Measurements from ENCODE around the gene ST3GAL4. TPM values are rescaled to one million over a fixed set of nuclear protein-coding genes. Genes with fewer than 3 reads are reported as not detected.

Gene ST3GAL4
- total RNA-seq, 4 donors from 2014 or later = 3.4 to 12.4 (median 9.6) TPM

DNA sequence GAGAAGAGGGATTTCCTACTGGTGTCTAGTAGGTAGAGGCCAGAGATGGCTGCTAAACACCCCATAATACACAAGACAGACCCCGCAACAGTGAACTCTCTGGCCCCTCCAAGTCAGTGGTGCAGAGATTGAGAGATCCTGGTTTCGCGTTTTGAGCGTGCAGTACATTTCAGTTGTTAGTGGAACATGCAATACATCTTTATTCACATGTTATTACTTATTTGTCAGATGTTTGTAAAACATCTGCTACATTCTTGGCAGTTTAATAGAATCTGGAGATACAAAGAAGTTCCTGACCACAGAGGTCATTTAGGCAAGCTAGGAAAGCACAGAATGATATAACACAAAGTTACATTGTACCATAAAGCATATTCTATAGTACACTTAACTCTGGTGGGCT is 41.5 kb downstream of the ST3GAL4 start:
- Histone ChIP-seq H3K27ac (no peak overlapping the region), H3K4me1 (peaks cover 4 to 5% of the 10 kb centered on the region in 2 donors), H3K4me3 (no peak overlapping the region), H3K36me3 (no peaks in the 10 kb centered on the region), H3K9me3 (no peaks in the 10 kb centered on the region), H3K27me3 (no peaks in the 10 kb centered on the region)
- ATAC-seq (no peak), DNase-seq (no peak)
- intact Hi-C loops (cut with DNase I; ENCODE audit: low total_unique reads) (no loop called here), in situ Hi-C loops (cut with MboI; ENCODE audit: low sequenced_read_pairs in 4 of 4) (no loop called here)
- TF ChIP-seq, protein P1, sequence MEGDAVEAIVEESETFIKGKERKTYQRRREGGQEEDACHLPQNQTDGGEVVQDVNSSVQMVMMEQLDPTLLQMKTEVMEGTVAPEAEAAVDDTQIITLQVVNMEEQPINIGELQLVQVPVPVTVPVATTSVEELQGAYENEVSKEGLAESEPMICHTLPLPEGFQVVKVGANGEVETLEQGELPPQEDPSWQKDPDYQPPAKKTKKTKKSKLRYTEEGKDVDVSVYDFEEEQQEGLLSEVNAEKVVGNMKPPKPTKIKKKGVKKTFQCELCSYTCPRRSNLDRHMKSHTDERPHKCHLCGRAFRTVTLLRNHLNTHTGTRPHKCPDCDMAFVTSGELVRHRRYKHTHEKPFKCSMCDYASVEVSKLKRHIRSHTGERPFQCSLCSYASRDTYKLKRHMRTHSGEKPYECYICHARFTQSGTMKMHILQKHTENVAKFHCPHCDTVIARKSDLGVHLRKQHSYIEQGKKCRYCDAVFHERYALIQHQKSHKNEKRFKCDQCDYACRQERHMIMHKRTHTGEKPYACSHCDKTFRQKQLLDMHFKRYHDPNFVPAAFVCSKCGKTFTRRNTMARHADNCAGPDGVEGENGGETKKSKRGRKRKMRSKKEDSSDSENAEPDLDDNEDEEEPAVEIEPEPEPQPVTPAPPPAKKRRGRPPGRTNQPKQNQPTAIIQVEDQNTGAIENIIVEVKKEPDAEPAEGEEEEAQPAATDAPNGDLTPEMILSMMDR (IDR thresholded peaks at IDR 0.05 in 4 of 5, conservative IDR thresholded peaks at IDR 0.05 in 1 of 5) = no peak
- TF ChIP-seq POLR2A (IDR thresholded peaks at IDR 0.05) = no peak

DNA sequence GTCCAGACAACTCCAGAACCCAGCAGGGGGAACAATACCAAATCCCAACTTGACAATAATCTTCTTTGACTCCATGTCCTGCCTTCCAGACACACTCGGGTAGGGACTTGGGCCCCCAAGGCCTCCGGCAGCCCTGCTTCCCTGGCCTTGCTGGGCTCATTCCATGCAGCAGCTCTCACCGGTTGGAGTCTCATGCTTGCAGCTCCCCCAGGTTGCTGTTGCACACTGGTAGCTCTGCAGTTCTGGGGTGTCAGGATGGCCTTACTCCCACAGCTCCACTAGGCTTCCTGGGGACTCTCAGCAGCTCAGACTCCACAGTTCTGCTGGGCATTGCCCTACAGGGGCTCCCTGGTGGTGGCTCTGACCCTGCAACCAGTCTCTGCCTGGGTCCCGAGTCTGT is 42.8 kb downstream of the ST3GAL4 start:
- ATAC-seq = no peak
- DNase-seq = no peak
- Histone ChIP-seq H3K4me3 (no peak overlapping the region), H3K36me3 (no peaks in the 10 kb centered on the region), H3K27ac (no peak overlapping the region), H3K9me3 (no peaks in the 10 kb centered on the region), H3K4me1 (no peaks in the 10 kb centered on the region), H3K27me3 (no peaks in the 10 kb centered on the region)
- TF ChIP-seq POLR2A (IDR thresholded peaks at IDR 0.05) = no peak
- TF ChIP-seq, protein P1 (IDR thresholded peaks at IDR 0.05 in 4 of 5, conservative IDR thresholded peaks at IDR 0.05 in 1 of 5) = no peak
- in situ Hi-C loops (cut with MboI; ENCODE audit: low sequenced_read_pairs in 4 of 4) (no loop called here), intact Hi-C loops (cut with DNase I; ENCODE audit: low total_unique reads) (no loop called here)

DNA sequence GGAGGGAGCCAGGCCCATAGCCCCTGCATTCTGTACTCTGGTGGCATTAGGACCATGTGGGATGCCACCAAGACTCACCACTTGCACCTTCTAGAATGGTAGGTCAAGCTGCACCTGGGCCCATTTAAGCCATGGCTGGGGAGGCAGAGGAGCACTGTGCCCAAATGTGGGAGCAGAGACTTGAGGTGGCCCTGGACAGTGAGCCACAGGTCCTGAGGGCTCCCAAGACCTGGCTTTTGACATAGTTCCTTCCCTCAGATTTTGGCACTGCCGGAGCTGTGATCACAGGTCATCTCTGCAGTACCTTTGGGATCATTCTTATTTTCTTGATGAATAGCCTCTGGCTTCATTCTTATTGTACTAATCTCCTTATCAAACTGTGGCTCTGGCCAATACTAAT is 43.2 kb downstream of the ST3GAL4 start:
- intact Hi-C loops (cut with DNase I; ENCODE audit: low total_unique reads) = no loop called here
- no peak overlapping the region for H3K27ac ChIP-seq
- no peaks in the 10 kb centered on the region for H3K9me3 ChIP-seq
- DNase-seq (no peak), ATAC-seq (no peak)
- H3K27me3 ChIP-seq = no peaks in the 10 kb centered on the region
- no peaks in the 10 kb centered on the region for H3K4me1 ChIP-seq
- H3K36me3 ChIP-seq = no peaks in the 10 kb centered on the region
- TF ChIP-seq POLR2A (IDR thresholded peaks at IDR 0.05) = no peak
- TF ChIP-seq, protein P1 (IDR thresholded peaks at IDR 0.05 in 4 of 5, conservative IDR thresholded peaks at IDR 0.05 in 1 of 5) = no peak
- no peak overlapping the region for H3K4me3 ChIP-seq
- in situ Hi-C loops (cut with MboI; ENCODE audit: low sequenced_read_pairs in 4 of 4) = no loop called here

GRCh38 chr11:126400019-126400418 is 44.5 kb downstream of the ST3GAL4 start:
- no peak for ATAC-seq

More at GRCh38 chr11:126400019-126400418, 44.5 kb downstream of the ST3GAL4 start:
- Histone ChIP-seq H3K4me1 (no peaks in the 10 kb centered on the region), H3K27ac (no peak overlapping the region), H3K4me3 (no peak overlapping the region), H3K9me3 (no peaks in the 10 kb centered on the region), H3K36me3 (no peaks in the 10 kb centered on the region), H3K27me3 (no peaks in the 10 kb centered on the region)
- TF ChIP-seq POLR2A (IDR thresholded peaks at IDR 0.05) = no peak
- TF ChIP-seq, protein P1 (IDR thresholded peaks at IDR 0.05 in 4 of 5, conservative IDR thresholded peaks at IDR 0.05 in 1 of 5) = no peak
- in situ Hi-C loops (cut with MboI; ENCODE audit: low sequenced_read_pairs in 4 of 4) = no loop called here
- intact Hi-C loops (cut with DNase I; ENCODE audit: low total_unique reads) = no loop called here
- no peak for DNase-seq

All from gastrocnemius medialis (tissue), 4 donors.